Fibroblast of pulmonary artery (primary cell): ENCODE measurements around the gene VIPAS39.

ENCODE experiments used
- DNase-seq: peaks from one replicate; pipeline ENCODE4 v3.0.0-alpha.2; 2010; ENCODE audit warnings: low read depth
- H3K4me3 ChIP-seq: replicated peaks from 2 replicates; pipeline ENCODE4 v1.5.1; 2011; ENCODE audit warnings: low read depth, mild to moderate bottlenecking, control low read depth, low read length, moderate library complexity
- CTCF ChIP-seq: IDR thresholded peaks from 2 replicates; pipeline ENCODE4 v1.5.1; 2011; ENCODE audit warnings: mild to moderate bottlenecking, control low read depth, low read length, inconsistent platforms; ENCODE audit errors: missing control alignments

VIPAS39 gene

DNA sequence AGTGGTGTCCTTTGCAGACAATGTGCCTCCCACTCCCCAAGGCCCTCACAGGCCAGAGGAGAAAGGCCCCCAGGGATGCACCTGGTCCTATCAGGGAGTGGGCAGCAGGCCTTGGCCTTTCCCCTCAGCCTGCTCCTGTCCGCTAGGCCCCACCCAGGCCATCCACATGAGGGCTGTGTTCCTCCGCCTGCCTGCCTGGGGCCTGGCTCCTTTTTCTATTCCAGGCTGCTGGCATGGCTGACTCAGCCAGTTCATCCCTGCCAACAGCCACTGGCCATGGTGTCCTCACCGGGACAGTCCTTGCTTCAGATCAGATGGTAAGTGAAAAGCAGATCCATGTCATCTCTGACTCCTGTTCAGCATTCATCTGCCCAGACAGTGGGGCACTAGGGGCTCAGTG lies 27.9 kb upstream of the VIPAS39 start:
- DNase-seq, result no peak
- no peak overlapping the region for H3K4me3 ChIP-seq
- TF ChIP-seq CTCF, result no peak

DNA sequence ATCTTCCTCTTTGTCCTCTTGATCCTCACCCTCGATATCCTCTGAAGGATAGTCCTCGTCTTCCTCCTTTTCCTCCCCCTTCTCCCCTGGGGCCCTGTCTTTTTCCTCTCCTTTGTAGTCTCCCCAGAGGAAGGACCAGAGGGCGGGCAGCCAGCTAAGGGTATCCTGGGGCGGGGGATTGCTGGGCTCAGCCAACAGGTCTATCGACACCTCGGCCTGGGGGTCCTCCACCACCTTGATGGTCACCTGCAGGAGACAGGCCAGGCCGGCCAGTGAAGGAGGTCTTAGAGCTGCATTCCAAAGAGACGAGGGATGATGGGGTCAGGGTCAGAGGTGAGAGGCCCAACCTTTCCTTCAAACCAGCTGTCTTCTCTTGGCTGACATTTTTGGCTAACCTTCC lies 25.0 kb upstream of the VIPAS39 start:
- DNase-seq, result no peak
- no peak overlapping the region for H3K4me3 ChIP-seq
- TF ChIP-seq CTCF, result no peak

GRCh38 chr14:77478796-77479195 lies 21.4 kb upstream of the VIPAS39 start:
- TF ChIP-seq CTCF, result no peak
- H3K4me3 ChIP-seq, result no peak overlapping the region
- no peak for DNase-seq

DNA sequence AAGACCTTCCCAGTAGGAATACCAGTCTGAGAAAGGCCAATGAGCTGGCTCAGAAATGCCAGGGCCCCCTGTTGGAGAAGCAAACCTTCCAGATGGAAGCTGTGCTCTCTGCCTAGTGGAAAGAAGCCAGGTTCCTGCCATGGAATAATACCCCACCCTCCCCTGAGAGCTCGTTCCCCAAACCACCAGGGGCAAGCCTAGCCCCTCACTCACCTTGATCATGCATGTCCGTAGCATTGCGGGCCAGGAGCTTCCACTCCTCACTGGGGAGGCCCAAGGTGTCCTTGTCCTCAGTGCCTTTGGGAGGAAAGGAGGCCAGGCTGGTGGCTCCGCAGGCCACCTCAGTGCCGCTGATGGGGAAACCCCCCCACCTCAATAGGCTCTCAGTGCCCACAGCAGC lies 20.6 kb upstream of the VIPAS39 start:
- TF ChIP-seq CTCF, result no peak
- no peak overlapping the region for H3K4me3 ChIP-seq
- no peak for DNase-seq

- H3K4me3 ChIP-seq, result no peak overlapping the region
- no peak for TF ChIP-seq CTCF
- DNase-seq, result no peak
Measured at GRCh38 chr14:77475432-77476115, 18.2 kb upstream of the VIPAS39 start.

GRCh38 chr14:77474479-77475177 lies 17.2 kb upstream of the VIPAS39 start:
- no peak for DNase-seq
- H3K4me3 ChIP-seq, result no peak overlapping the region
- no peak for TF ChIP-seq CTCF

- no peak overlapping the region for H3K4me3 ChIP-seq
- no peak for TF ChIP-seq CTCF
- DNase-seq, result no peak
Measured at GRCh38 chr14:77473921-77474320, 16.5 kb upstream of the VIPAS39 start.
